ENCODE results near the gene RWDD1.
"Not testable (repeated sequence)": the region's sequence is repeated elsewhere in the genome, so short reads cannot be mapped to it uniquely, and the experiment has no call there.

Gene RWDD1

GRCh38 chr6:116560130-116560529 is 11.2 kb upstream of the RWDD1 start:
- no peak for DNase-seq (ENCODE audit: low read depth)

- peak; percentile 50 for DNase-seq (ENCODE audit: low read depth)
Measured at GRCh38 chr6:116561377-116562018, 9.8 kb upstream of the RWDD1 start.

GRCh38 chr6:116562019-116562403 is 9.3 kb upstream of the RWDD1 start:
- DNase-seq (ENCODE audit: low read depth): no peak

GRCh38 chr6:116562614-116563013 is 8.7 kb upstream of the RWDD1 start:
- DNase-seq (ENCODE audit: low read depth): no peak

- no peak for DNase-seq (ENCODE audit: low read depth)
Measured at GRCh38 chr6:116563830-116564229, 7.5 kb upstream of the RWDD1 start.

- DNase-seq (ENCODE audit: low read depth): no peak
Measured at GRCh38 chr6:116564311-116564710, 7.0 kb upstream of the RWDD1 start.

GRCh38 chr6:116564921-116565872 is 6.1 kb upstream of the RWDD1 start:
- no peak for DNase-seq (ENCODE audit: low read depth)

GRCh38 chr6:116568111-116568510 is 3.2 kb upstream of the RWDD1 start:
- DNase-seq (ENCODE audit: low read depth): no peak

GRCh38 chr6:116568821-116569755 is 2.2 kb upstream of the RWDD1 start:
- no peak for DNase-seq (ENCODE audit: low read depth)

- DNase-seq (ENCODE audit: low read depth): no peak
Measured at GRCh38 chr6:116571683-116572000, 338 bp downstream of the RWDD1 start.

GRCh38 chr6:116572162-116572561 is 858 bp downstream of the RWDD1 start:
- DNase-seq (ENCODE audit: low read depth): no peak

- no peak for DNase-seq (ENCODE audit: low read depth)
Measured at GRCh38 chr6:116575227-116575626, 3.9 kb downstream of the RWDD1 start.

- no peak for DNase-seq (ENCODE audit: low read depth)
Measured at GRCh38 chr6:116577486-116577885, 6.2 kb downstream of the RWDD1 start.

- no peak for DNase-seq (ENCODE audit: low read depth)
Measured at GRCh38 chr6:116578335-116578734, 7.0 kb downstream of the RWDD1 start.

- no peak for DNase-seq (ENCODE audit: low read depth)
Measured at GRCh38 chr6:116579143-116579542, 7.8 kb downstream of the RWDD1 start.

GRCh38 chr6:116580198-116580597 is 8.9 kb downstream of the RWDD1 start:
- no peak for DNase-seq (ENCODE audit: low read depth)

GRCh38 chr6:116586276-116586675 is 15.0 kb downstream of the RWDD1 start:
- no peak for DNase-seq (ENCODE audit: low read depth)

- DNase-seq (ENCODE audit: low read depth): no peak
Measured at GRCh38 chr6:116586738-116587137, 15.4 kb downstream of the RWDD1 start.

- no peak for DNase-seq (ENCODE audit: low read depth)
Measured at GRCh38 chr6:116595247-116595646, 23.9 kb downstream of the RWDD1 start.

- DNase-seq (ENCODE audit: low read depth): no peak
Measured at GRCh38 chr6:116596815-116597214, 25.5 kb downstream of the RWDD1 start.

- not testable (repeated sequence) for DNase-seq (ENCODE audit: low read depth)
Measured at GRCh38 chr6:116603916-116604315, 32.6 kb downstream of the RWDD1 start.

- DNase-seq (ENCODE audit: low read depth): not testable (repeated sequence)
Measured at GRCh38 chr6:116604868-116605267, 33.6 kb downstream of the RWDD1 start.
